ENCODE results near the gene STAT4. TPM values are rescaled to one million over a fixed set of nuclear protein-coding genes. Genes with fewer than 3 reads are reported as not detected.

Gene STAT4
- total and polyA plus RNA-seq, 4 donors: 0.85 to 7.9 (median 3.2) TPM

GRCh38 chr2:191008286-191008685 lies 142.5 kb downstream of the STAT4 start (continued):
- TF ChIP-seq ZBTB33 (IDR thresholded peaks at IDR 0.05) (no peak), SP1 (IDR thresholded peaks at IDR 0.05) (no peak), YY1 (IDR thresholded peaks at IDR 0.05) (no peak)

GRCh38 chr2:191006997-191007783 lies 143.6 kb downstream of the STAT4 start:
- no peaks in the 10 kb centered on the region for H3K27me3 ChIP-seq (ENCODE audit: control insufficient read depth in 4 of 4, insufficient read depth in 4 of 4, low read length in 3 of 4)
- peaks cover 22 to 79% (median 69%) of the 10 kb centered on the region in 4 donors for H3K36me3 ChIP-seq (ENCODE audit: control insufficient read depth in 4 of 4, insufficient read depth in 3 of 4, low read depth in 1 of 4, low read length in 3 of 4)
- H3K4me3 ChIP-seq (ENCODE audit: low read depth in 1 of 3, low read length in 3 of 3): no peak overlapping the region
- WGBS: 94% methylated on average over 4 of the region's 4 CpGs
- H3K4me1 ChIP-seq (ENCODE audit: control insufficient read depth in 4 of 4, insufficient read depth in 4 of 4, low read length in 3 of 4): peaks cover 0 to 14% (median 7%) of the 10 kb centered on the region in 4 donors
- TF ChIP-seq HNF4A (conservative IDR thresholded peaks at IDR 0.05) (no peak), GABPA (IDR thresholded peaks at IDR 0.05 in 1 of 2, conservative IDR thresholded peaks at IDR 0.05 in 1 of 2) (no peak)
- H3K9ac ChIP-seq (ENCODE audit: low read depth in 1 of 2, low read length in 2 of 2): no peak overlapping the region
- H3K9me3 ChIP-seq (ENCODE audit: control insufficient read depth in 4 of 4, low read length in 3 of 4): no peaks in the 10 kb centered on the region
- no peak overlapping the region for H3K27ac ChIP-seq (ENCODE audit: low read depth in 1 of 2, low read length in 2 of 2)
- no peak for DNase-seq (ENCODE audit: low spot score)

GRCh38 chr2:191006297-191006696 lies 144.5 kb downstream of the STAT4 start:
- WGBS: 98% methylated on average over 3 of the region's 3 CpGs

More at GRCh38 chr2:191006297-191006696, 144.5 kb downstream of the STAT4 start:
- H3K9me3 ChIP-seq (ENCODE audit: control insufficient read depth in 4 of 4, low read length in 3 of 4): no peaks in the 10 kb centered on the region
- no peak overlapping the region for H3K4me3 ChIP-seq (ENCODE audit: low read depth in 1 of 3, low read length in 3 of 3)
- no peak for DNase-seq (ENCODE audit: low spot score)
- H3K4me1 ChIP-seq (ENCODE audit: control insufficient read depth in 4 of 4, insufficient read depth in 4 of 4, low read length in 3 of 4): peaks cover 0 to 6% (median 4%) of the 10 kb centered on the region in 4 donors
- peaks cover 22 to 85% (median 73%) of the 10 kb centered on the region in 4 donors for H3K36me3 ChIP-seq (ENCODE audit: control insufficient read depth in 4 of 4, insufficient read depth in 3 of 4, low read depth in 1 of 4, low read length in 3 of 4)
- no peak overlapping the region for H3K27ac ChIP-seq (ENCODE audit: low read depth in 1 of 2, low read length in 2 of 2)
- H3K27me3 ChIP-seq (ENCODE audit: control insufficient read depth in 4 of 4, insufficient read depth in 4 of 4, low read length in 3 of 4): no peaks in the 10 kb centered on the region
- no peak overlapping the region for H3K9ac ChIP-seq (ENCODE audit: low read depth in 1 of 2, low read length in 2 of 2)
- TF ChIP-seq JUND (IDR thresholded peaks at IDR 0.05) (no peak), HNF4A (conservative IDR thresholded peaks at IDR 0.05) (no peak), TAF1 (conservative IDR thresholded peaks at IDR 0.05) (no peak), SP1 (IDR thresholded peaks at IDR 0.05) (no peak), CTCF (IDR thresholded peaks at IDR 0.05; ENCODE audit: low read depth, low read length, missing input control) (no peak), RAD21 (IDR thresholded peaks at IDR 0.05) (no peak), ATF3 (IDR thresholded peaks at IDR 0.05) (no peak), NR2F2 (IDR thresholded peaks at IDR 0.05) (no peak), GABPA (IDR thresholded peaks at IDR 0.05 in 1 of 2, conservative IDR thresholded peaks at IDR 0.05 in 1 of 2) (no peak), YY1 (IDR thresholded peaks at IDR 0.05) (no peak), RXRA (IDR thresholded peaks at IDR 0.05) (no peak), REST (IDR thresholded peaks at IDR 0.05) (no peak), EGR1 (IDR thresholded peaks at IDR 0.05; ENCODE audit: low read depth in 2 of 2) (no peak), FOXA2 (IDR thresholded peaks at IDR 0.05) (no peak), MAX (IDR thresholded peaks at IDR 0.05) (no peak), FOXA1 (IDR thresholded peaks at IDR 0.05) (no peak), ZBTB33 (IDR thresholded peaks at IDR 0.05) (no peak), HNF4G (IDR thresholded peaks at IDR 0.05) (no peak)

All from liver (tissue), 9 donors.